ENCODE measurements around the gene SPRN.
"Not testable (repeated sequence)": the region's sequence is repeated elsewhere in the genome, so short reads cannot be mapped to it uniquely, and the experiment has no call there.

DNA sequence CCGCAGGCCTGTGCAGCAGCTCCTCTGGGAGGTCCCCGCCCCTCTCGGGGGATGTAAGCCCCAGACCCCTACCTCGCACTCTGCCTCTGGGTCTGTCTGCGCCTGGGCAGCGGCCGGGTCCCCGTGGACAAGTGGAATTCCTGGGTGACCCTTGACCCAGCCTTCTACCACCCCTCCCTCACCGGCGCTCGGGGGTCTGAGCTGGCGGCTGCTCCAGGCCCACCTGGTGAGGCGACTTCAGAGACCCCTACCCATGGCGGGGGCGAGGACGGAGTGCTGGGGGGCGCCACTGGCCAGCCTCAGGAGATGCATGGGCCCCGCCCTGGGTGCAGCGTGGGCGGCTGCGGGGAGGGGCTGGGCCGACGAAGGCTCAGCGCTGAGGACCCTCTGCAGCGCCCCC, 8.4 kb upstream of the SPRN start:
- TF ChIP-seq, protein P1, sequence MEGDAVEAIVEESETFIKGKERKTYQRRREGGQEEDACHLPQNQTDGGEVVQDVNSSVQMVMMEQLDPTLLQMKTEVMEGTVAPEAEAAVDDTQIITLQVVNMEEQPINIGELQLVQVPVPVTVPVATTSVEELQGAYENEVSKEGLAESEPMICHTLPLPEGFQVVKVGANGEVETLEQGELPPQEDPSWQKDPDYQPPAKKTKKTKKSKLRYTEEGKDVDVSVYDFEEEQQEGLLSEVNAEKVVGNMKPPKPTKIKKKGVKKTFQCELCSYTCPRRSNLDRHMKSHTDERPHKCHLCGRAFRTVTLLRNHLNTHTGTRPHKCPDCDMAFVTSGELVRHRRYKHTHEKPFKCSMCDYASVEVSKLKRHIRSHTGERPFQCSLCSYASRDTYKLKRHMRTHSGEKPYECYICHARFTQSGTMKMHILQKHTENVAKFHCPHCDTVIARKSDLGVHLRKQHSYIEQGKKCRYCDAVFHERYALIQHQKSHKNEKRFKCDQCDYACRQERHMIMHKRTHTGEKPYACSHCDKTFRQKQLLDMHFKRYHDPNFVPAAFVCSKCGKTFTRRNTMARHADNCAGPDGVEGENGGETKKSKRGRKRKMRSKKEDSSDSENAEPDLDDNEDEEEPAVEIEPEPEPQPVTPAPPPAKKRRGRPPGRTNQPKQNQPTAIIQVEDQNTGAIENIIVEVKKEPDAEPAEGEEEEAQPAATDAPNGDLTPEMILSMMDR (IDR thresholded peaks at IDR 0.05), result not testable (repeated sequence)
- not testable (repeated sequence) for TF ChIP-seq POLR2A (IDR thresholded peaks at IDR 0.05)
